COLO668 (cell line): ENCODE data around the gene ORM1.
"Not testable (repeated sequence)": the region's sequence is repeated elsewhere in the genome, so short reads cannot be mapped to it uniquely, and the experiment has no call there.

Experiments
- DNase-seq: peaks from one replicate; lab custom pipeline; 2025; ENCODE audit not compliant: unreplicated experiment; lab: John Stamatoyannopoulos, UW

Gene ORM1

DNA sequence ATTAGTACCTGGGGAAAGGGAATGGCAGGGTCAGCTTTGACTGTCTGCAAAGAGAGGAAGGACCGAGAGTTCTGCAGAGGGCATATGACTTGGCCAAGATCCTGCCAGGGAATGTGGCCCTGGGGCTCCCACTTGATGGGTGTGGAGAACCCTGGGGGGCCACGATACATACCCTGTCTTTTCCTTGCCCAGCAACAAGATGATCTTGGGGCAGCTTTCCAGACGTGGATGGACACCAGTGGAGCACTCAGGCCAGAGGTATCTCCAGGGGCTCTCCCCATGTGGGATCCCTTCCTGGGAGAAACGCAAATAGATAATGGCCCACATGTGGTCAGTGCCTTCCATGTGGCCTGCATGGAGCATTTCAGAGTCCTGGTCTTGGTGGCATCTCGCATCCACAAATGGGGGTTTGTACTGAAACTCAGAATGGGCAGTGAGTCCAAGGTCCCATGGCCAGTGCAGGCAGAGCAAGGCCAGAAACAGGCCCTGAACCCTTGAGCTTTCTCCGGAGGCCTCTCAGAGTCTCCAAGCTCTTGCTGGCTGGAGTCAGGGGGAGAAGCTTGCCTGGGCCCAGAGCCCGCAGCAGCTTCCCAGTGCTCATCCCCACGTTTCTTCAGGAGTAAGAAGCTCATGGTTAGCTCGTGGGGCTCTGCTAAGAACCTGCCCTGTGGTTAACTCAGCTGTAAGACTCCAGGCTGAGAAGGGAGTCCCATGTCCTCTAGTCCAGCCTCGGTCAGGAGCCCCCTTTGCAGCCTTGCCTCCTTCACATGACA lies 18.3 kb upstream of the ORM1 start:
- no peak for DNase-seq

DNA sequence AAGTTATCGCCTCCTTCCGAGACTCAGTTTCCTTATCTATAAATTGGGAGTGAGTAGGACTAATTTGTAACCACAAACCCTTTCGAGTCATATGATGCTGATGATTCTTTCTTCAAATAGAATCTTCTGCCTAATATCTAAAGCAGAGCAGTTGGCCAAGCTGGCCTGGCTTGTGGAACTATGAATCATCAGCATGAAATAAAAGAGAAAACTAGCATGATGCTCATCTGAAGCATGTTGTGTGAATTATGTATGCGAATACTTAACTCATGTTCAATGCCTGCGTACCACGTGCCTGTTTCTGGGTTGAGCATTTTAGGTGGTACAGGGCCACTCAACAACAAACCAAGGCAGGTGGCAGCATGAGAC lies 15.0 kb upstream of the ORM1 start:
- DNase-seq = no peak

GRCh38 chr9:114308361-114308950 lies 14.4 kb upstream of the ORM1 start:
- no peak for DNase-seq

- DNase-seq = no peak
These were observed 13.8 kb upstream of the ORM1 start for GRCh38 chr9:114309096-114309495.

- DNase-seq = no peak
These were observed 12.1 kb upstream of the ORM1 start for GRCh38 chr9:114310471-114311450.

DNA sequence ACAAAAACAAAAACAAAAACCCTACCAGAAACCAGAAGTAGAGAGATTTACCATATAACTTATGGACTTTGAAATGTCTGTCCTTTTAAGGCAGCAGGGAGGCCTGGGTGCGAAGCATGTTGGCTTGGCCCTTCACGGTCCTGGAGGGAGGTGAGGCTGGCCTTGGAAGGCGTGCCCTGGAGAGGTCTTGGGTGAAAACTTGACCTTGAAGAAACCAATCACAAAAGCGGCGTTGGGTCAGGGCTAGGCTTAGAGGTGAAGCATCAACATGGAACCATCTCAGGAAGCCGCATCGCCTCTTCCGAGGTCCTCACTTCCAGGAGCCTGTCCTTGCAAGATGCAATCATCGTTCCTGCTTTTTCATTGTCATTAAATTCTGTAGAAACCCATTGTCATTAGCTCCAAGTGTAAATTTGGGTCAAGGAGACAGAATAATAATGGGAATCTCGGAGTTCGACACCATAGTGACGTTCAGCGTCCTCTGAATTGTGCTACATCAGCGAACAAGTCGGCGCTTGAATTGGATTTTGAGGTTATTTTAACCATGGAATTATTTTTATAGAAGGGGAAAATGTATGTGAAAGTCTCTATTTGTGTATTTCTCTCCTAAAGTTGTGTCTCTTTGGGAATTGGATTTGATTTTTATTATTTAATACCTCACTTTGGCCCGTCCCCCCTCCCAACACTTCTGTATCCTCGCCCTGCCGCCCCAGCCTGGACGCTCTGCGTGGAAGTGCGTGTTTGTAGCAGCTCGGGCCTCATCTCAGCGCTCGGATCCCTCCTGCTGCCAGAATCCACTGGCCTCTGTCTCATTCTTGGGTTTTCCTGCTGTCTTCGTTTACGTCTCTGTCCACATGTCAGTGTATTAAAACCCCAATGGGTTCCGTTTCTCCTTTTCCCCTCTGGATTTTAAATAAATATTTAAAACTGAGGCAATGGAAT lies 11.1 kb upstream of the ORM1 start:
- no peak for DNase-seq

DNA sequence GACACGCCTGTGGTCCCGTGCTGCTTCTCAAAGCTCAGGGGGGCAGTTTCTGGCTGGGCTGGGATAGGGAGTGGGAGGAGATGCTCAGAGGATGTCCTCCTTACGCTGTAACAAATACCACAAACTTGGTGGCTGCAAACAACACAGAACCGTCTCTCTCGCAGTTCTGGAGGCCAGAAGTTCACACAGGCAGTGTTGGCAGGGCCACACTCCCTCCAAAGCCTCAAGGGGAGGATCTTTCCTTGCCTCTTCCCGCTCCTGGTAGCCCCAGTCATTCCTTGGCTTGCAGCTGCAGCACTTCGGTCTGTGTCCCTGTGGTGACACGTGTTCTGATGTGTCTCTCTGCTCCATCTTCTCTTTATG lies 10.4 kb upstream of the ORM1 start:
- no peak for DNase-seq

GRCh38 chr9:114313186-114313585 lies 9.7 kb upstream of the ORM1 start:
- no peak for DNase-seq

GRCh38 chr9:114314256-114314867 lies 8.5 kb upstream of the ORM1 start:
- no peak for DNase-seq

GRCh38 chr9:114314881-114315722 lies 7.8 kb upstream of the ORM1 start:
- no peak for DNase-seq

DNA sequence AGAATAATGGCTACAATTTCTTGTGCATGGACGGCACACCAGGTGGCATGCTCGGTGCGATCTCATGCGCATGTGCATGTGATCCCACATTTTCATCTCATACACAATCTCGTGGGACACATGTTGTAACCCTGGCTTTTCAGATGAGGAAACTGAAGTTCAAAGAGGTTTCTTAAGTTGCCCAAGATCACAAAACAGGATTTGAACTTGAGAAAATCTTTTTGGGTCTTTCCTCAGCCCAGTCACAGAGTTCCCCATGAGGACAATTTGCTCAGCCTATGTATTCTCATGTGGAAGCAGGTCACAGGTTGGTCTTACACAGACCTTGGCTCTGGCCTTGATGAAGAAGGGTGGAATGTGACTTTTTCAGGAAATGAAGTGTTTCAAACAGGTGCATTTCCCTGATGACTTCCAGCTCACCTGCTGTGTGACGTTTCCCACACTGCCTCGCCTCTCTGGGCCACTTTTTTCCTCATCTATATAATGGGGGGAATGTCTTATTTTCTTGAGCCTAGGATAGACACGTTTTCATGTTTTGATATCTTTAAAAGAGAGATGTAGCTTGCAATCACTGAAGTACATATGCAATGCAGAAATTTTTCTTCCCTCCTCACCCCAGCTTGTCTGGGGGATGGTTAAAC lies 7.1 kb upstream of the ORM1 start:
- DNase-seq = no peak

DNA sequence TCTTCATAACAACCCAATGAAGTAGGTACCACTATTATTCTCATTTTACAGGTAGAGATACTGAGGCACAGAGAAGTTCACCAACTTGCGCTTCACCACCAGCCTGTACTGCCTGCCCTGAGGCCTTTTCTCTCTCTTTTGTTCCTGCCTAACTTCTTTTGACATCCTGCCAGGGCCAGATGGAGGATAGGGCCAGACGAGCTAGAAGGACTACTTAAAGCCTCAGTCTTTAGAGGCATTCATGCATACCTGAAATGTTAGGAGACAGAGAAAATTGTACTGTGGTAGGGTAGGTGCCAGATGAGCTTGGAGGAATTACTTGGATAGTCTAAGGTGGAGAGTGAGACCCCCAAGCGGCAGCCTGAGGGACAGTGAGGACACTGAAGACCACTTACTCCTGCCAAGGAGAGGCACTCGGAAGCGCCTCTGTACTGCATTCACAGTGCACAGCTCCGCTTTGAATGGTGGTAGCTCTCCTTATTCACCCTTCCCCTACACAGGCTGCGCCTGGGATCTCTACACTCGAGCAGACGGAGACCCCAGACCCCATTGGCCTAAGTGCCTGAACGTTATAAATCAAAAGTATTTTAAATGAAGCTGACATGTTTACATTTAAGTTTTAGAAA lies 6.2 kb upstream of the ORM1 start:
- no peak for DNase-seq

DNA sequence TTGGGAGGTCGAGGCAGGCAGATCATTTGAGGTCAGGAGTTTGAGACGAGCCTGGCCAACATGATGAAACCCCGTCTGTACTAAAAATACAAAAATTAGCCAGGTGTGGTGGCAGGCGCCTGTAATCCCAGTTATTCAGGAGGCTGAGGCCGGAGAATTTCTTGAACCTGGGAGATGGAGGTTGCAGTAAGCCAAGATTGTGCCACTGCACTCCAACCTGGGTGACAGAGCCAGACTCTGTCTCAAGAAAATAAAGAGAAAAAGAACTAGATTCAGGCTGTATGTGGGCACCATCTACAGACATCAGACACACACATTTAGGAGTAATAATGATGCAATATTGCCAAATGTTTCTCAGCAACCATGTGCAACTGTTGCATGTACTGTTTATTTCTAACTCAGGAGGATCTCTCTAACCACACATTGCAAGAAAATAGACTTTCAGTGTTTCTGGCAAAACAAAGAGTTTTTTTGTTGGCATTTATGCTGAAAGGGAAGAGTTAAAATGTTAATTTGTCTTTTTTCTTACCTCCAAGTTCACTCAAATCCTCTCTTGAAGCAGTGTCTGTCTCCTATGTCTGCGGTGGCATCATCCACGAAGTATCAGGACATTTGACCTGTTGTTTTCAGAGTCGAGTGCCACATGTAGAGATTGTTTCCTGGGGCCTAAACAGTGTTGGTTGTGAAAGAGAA lies 5.1 kb upstream of the ORM1 start:
- DNase-seq = no peak

DNA sequence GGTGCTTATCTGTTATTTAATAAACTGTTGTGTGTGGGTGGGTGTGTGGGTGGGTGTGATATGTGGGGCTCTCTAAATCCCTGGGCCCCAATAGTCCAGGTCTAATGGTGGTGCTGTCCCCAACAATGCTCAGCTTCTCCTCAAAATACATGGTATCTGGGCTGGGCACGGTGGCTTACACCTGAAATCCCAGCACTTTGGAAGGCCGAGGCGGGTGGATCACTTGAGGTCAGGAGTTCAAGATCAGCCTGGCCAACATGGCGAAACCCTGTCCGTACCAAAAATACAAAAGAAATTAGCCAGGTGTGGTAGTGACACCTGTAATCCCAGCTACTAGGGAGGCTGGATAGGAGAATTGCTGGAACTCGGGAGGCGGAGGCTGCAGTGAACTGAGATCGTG lies 4.5 kb upstream of the ORM1 start:
- DNase-seq = no peak

- no peak for DNase-seq
These were observed 3.8 kb upstream of the ORM1 start for GRCh38 chr9:114319147-114319546.

DNA sequence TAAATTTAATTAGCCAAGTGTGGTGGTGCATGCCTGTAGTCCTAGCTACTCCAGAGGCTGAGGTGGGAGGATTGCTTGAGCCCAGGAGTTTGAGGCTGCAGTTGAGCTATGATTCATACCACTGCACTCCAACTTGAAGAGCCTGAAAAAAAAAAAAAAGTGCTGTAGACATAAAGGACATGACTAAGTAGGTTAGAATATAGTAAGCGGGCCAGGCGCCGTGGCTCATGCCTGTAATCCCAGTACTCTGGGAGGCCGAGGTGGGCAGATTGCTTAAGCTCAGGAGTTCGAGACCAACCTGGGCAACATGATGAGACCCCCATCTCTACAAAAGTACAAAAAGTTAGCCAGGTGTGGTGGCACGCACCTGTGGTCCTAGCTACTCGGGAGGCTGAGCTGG lies 2.2 kb upstream of the ORM1 start:
- DNase-seq = not testable (repeated sequence)

GRCh38 chr9:114321759-114322158 lies 1.1 kb upstream of the ORM1 start:
- no peak for DNase-seq
